GM12874 (cell line): ENCODE data around the gene POMC.

Experiments
- TF ChIP-seq, protein P1 (sequence below): IDR thresholded peaks from 2 replicates; pipeline ENCODE4 v1.5.1; 2011; ENCODE audit warnings: low read depth, mild to moderate bottlenecking, control low read depth, low read length, moderate library complexity; ENCODE audit not compliant: insufficient read depth

POMC gene

DNA sequence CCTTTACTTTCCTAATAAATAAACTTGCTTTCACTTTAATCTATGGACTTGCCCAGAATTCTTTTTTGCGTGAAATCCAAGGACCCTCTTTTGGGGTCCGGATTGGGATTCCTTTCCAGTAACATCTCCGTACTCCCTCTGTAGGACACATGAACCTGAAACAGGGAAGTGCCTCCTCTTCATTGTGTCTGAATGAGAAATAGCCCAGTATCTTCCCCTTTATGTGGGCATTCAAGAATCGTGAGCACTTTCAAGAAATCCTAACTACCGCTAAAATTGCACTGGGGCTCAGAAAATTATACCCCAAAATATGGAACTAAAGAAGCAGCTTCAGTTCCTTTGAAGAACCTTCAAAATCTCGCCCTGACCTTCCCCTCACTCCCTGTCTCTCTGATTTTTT lies 7.8 kb upstream of the POMC start:
- TF ChIP-seq, protein P1, sequence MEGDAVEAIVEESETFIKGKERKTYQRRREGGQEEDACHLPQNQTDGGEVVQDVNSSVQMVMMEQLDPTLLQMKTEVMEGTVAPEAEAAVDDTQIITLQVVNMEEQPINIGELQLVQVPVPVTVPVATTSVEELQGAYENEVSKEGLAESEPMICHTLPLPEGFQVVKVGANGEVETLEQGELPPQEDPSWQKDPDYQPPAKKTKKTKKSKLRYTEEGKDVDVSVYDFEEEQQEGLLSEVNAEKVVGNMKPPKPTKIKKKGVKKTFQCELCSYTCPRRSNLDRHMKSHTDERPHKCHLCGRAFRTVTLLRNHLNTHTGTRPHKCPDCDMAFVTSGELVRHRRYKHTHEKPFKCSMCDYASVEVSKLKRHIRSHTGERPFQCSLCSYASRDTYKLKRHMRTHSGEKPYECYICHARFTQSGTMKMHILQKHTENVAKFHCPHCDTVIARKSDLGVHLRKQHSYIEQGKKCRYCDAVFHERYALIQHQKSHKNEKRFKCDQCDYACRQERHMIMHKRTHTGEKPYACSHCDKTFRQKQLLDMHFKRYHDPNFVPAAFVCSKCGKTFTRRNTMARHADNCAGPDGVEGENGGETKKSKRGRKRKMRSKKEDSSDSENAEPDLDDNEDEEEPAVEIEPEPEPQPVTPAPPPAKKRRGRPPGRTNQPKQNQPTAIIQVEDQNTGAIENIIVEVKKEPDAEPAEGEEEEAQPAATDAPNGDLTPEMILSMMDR, result no peak

DNA sequence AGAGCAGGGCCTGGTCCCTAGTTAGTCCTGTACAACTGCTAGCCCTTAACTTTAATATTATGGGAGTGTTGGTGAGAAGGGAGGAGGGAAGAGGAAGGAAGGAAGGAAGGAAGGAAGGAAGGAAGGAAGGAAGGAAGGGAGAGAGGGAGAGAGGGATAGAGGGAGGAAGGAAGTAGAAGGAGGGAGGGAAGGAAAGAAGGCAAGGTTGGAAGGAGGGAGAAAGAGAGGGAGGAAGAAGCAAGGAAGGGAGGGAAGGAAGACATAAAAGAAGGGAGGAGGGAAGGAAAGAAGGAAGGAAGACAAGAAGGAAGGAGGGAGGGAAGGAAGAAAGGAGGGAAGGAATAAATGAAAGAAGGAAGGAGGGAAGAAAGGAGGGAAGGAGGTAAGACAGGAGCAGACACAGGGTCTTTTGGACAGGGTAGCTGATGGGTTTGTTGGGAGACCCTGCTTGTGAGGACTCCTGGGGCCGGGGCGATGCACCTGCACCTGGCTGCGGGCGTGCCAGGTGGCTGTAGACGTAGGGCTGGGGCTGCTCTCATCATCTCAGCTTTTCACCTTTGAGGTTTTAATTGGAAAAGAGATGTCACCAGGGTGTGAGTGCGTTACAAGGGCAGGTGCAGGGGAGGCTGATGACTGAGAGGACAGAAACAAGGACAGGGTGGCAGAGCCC lies 5.9 kb upstream of the POMC start:
- TF ChIP-seq, protein P1, result no peak

DNA sequence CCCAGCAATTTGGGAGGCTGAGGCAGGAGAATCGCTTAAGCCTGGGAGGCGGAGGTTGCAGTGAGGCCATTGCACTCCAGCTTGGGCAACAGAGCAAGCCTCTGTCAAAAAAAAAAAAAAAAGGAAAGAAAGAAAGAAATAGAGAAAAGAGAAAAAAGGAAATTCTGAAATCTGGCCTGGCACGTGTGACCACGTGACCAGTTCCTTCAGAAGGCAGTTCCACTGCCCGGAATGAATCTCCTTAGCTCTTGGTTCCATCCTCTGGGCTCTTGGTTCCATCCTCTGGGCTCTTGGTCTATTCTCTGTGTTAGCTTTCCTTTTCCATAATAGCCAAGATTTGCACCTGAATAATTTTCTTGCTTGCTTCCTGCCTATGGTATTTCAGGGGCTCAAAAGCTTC lies 5.3 kb upstream of the POMC start:
- TF ChIP-seq, protein P1, result no peak

DNA sequence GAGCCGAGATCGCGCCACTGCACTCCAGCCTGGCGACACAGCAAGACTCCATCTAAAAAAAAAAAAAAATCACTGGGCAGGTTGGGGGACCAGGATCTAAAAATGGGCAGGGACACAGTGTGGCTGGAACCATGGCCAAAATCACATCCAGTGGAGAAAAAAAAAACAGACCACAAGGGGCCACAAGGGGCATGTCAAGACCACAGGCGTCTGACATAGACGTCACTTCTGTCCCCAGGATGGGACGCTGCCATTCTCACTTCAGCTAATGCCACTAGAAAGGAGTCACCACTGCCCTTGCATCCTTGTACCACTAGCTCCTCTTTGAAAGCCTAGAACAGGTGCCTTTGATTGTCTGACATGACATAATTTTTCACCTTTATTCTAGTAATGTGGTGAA lies 2.5 kb upstream of the POMC start:
- TF ChIP-seq, protein P1, result no peak

DNA sequence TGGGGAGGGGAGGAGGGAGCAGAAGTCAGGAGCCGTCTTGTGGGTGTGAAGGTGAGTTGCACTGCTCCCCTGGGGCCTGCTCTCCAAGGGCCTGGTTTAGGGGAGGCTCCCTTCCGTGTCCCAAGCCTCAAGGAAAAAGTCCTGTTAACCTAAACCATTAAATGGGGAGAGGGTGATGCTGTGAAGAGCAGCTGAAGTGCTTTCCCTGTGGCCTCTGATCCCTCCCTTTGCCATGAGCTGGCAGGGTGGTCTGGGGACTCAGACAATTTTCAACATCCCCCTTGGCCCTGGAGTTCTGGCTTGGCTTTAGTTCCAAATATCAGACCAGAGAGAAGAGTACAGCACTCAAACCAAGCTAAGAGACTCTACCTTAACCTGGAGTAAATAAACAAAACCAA lies 692 bp upstream of the POMC start:
- TF ChIP-seq, protein P1, result no peak

DNA sequence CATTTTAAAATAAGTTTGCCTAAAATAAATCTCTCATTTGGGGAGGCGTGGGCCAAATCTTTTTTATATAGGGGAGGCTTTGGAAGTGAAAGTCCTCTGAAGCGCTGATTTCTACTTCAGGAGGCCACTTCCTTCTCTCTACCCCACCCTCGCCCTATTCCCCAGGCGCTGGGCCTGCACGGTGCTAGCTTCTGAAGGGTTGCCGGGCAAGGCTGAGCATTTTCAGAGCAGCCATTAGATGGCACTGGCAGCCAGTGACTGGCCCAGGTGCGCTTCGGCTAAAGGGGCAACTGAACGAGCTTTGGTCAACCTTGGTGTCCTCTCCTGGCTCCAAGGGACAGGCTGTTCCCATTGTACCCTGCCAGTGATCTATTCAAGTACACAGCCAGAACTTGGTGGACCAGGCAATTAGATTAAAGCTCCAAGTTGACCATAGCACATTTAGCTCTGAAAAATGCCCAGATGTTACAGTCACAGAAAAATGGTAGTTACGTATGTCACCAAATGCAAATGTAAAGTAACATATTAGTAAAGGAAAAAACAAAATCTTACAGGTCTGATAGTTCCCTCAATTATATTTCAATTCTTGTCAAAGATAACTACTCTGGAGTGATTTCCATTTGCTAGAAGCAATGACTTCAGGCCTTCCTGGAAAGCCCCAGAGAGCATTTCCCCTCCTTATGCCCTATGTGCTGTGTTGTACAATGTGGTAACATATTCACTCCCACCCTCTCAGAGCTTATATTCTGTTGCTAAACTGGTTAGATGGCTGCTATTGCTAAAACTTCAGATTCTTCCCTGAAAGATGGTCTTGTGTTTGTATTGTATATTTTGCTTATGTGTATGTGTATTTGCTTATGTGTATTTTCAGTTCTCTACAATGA lies 2.1 kb downstream of the POMC start:
- TF ChIP-seq, protein P1, result peak; percentile 76

DNA sequence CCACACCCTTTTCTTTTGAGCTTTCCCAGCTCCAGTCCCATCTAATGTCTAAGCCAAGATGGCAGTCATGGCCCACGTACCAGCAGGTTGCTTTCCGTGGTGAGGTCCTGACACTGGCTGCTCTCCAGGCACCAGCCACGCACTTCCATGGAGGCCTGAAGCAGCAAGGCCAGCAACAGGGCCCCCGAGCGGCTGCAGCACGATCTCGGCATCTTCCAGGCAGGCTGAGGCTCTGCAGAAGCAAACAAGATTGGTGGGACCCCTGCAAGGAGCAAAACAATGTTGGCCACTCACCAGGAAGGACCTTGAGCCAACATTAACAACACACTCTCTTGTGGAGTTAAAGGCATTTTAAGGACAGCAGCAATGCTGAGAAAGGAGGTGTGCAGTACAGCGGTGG lies 3.8 kb downstream of the POMC start:
- TF ChIP-seq, protein P1, result no peak
